GM11168 (cell line): Measurements from ENCODE around the gene UBIAD1.

Source experiments
- in situ Hi-C: fragments of 300-500 bp; cut with MboI; formaldehyde crosslinking; loops from one replicate; pipeline ENCODE4 v1.12.0; 2022; ENCODE audit warnings: low sequenced_read_pairs; ENCODE audit not compliant: unreplicated experiment

The UBIAD1 gene

DNA sequence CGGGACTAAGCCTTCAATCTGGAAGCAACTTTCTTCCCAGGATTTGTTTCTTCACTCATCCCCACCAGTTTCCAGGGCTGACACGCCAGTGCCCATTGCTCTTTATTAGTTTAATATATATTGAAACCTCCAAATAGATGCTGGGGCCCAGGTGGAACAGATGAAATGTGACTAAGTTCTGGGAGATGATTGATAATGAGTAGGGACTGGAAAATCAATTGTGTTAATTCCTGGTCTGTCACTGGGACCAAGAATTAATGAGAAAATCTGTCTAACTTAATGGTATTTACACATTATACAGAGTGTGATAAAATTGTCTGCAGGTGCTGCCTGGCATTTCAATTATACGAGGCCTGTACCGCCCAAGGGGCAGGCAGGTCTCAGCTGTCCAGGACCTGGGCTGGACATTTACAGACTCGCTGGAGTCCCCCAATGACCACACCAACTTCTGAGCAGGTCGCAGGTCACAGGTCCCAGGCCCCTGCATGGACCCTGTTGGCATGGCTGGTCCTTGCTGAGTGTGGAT is 35.8 kb downstream of the UBIAD1 start:
- in situ Hi-C loops = no loop called here

DNA sequence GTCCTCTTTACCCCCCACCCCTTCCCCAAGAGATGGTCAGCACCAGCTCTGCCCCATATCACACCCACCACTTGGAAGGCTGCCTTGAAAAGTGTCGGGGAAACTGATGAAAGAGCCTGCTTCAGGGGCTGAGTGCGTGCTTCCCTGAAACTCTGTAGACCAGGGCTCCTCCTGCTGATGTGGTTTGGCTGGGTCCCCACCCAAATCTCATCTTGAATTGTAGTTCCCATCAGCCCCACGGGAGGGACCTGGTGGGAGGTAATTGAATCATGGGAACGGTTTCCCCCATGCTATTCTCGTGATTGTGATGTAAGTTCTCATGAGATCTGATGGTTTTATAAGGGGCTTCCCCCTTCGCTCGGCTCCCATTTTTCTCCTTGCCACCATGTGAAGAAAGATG is 36.4 kb downstream of the UBIAD1 start:
- in situ Hi-C loops = no loop called here

DNA sequence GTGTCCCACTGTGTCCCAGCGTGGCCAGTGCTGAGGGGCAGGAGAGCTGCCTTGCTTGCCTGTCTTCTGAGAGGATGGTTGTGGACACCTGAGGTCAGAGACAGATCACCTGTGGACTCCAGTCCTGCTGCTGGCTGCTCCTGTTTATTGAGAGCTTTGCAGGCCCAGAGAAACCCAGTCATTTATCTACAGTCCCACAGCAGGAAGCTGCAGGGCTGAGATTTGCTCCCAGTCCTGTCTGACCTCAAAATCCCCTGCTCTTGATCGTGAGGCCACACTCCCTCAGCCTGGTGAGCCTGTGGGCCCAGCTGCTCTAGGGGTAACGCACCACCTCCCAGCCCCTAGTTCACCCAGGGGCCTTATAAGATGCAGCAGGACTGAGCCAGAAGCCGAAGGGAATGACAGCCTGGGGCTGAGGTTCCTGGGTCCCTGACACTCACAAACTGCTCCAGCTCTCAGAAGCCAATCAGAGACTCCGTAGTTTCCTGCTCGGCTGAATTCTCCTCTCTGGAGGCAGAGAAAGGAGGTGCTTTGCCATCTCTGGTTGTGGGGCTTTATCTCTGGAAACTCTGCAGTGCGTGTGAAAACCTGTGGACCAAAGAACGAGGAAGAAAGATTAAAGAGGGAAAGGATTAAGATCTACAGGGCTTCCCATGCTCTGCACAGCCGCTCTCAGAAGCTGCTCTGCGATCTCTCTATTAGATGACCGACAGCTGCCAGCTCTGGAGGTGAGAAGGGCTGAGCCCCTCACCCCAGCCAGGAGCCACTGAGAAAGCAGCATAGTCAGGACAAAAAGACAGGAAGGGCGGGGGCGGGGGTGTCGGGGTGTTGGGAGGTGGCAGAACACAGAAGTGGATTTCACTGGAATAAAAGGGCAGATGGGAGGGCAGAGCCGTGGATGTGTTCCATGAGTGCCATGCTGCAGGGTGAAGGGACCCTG is 39.1 kb downstream of the UBIAD1 start:
- in situ Hi-C loops = no loop called here

DNA sequence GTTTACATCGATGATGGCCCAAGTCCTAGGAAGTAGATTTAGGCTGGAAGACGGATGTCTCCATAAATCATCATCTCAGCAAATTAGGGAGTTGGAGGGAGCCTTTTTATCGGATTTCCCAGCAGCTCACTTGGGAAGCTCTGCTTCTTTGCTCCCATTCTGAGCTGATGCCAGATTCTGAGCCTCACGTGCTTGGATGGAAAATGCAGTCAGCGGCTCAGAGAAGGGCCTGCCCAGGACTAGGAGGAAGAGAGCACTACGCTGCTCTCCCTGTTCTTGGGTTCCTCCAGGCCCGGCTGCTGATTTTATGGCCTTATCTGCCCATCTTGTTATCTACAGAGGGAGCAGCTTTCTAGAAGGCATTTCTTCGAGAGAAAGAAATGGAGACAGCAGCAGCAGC is 42.0 kb downstream of the UBIAD1 start:
- in situ Hi-C loops = no loop called here

DNA sequence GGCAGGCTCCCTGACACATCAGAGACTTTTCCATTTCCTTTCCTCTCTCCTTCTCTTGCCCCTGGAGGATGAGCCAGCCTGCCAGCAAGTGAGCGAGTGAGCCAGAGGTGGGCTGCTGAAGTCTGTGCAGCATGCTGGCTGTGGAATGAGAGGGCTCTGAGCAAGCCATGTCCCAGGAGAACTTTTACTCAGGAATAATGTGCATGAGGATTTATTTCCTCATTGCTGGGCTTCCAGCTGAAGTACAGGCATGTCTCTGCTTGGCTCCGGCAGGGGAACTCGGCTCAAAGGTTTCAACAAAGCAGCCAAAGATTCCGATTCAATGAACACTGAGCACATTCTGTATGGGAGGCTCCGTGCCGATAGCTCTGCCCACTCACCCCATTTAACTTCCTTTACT is 43.7 kb downstream of the UBIAD1 start:
- in situ Hi-C loops = no loop called here

DNA sequence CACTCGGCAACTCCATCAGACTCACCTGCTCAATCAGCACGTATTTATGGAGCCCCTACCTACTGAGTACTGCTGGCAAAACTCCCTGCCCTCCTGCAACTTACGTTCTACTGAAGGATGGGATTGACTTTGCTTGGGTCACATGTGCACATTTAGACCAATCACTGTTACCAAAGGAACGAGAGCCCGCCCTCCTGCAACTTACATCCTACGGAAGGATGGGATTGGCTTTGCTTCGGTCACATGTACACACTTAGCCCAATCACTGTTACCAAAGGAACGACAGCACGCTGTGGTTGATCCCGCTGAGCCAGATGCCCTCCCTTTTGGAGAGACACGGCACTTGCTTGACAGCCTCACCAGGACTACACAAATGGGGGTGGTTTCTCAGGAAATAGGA is 46.0 kb downstream of the UBIAD1 start:
- in situ Hi-C loops = no loop called here

DNA sequence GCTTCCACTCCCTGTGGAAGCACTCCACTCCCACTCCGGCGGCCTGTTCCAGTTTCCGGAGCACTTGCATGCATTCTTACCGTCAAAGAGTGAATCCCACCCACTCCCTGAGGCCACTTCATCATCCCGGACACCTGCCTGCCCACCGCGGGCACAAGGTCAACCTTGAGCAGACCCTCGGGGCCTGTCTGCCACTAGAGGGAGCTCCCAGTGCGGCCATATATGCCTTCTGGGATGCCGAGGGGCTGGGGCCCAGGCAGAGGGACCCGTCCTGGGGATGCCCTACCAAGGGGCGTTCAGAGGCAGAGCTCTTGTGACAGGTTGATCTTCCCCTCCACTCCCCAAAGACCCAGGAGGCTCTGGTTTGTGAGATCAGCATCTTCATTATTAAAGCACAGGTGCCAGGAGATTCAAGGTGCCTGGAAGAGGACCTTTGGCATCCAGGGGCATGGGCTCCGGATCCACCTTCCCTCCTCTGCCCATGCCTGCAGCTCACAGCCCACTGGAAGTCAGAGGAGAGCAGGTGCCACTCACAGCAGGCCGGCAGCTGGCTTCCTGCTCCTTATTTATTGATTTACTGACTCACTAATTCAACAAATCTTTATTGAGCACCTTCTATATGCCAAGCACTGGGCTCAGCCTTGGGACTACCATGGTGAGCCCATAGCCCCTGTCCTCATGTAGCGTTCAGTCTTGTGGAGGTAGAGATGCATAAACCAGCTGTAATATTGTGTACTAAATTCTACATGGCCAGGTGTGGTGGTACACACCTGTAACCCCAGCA is 47.3 kb downstream of the UBIAD1 start:
- in situ Hi-C loops = no loop called here

DNA sequence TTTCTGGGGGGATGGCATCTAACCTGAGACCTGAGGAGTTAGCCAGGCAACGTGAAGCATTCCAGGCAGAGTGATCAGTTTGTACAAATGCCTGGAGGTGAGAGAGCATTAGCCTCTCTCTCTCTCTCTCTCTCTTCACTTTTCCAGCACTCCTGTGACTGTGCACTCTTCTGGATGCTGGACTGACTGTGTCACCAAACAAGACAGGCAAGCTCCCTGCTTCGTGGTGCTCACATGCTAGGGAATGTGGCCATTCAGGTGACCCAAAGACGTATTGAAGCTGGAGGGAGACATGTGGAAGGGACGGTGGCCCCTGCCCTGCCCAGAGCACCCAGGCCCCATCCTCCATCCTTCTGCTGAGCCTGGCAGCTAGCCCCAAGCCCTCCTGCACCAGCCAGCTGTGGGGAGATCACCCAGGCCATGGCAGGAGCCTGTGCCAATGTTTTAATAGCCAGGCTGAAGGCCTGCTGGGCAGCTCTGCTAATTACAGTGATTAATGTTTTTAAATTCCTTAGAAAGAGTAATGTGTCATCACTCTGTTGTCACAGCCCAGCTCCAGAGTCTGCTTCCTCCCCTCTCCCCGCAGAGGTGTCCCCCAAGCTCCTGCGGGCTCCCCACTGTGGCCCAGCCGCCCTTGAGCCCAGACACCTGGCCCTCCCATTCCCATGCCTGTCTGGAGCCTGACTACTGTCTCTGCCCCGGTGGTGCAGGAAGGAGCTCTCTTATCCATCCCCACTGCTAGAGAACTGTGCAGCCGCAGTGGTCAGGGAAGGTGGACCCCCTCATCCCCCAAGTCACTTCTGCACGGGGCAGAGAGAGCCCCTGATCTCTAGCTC is 48.9 kb downstream of the UBIAD1 start:
- in situ Hi-C loops = no loop called here

DNA sequence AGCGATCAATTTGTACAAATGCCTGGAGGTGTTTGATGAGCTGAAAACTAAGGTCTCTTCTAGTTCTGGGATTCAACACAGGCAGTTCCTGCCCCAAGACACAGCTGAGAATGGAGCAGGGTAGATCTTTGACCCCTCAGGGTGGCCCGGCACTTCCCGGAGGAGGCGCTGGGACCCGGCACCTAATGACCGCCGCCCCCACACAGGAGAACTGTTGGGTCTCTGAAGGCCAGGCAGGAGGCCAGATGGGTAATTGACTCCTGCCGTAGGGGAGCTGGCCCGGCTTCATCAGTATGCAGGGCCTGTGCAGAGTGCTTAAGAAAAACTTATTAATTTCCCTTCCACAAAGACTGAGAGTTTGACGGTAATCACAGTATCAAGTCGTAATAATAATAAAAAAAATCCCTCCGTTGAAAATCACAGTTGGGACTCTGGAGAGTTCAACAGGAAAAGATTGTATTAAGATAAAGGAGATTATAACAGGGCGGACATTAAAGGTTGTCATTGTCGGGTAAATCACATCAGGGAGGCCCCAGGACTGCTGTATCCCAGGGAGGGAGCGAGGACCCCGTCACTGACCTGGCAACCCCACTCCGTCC is 51.7 kb downstream of the UBIAD1 start:
- in situ Hi-C loops = no loop called here

DNA sequence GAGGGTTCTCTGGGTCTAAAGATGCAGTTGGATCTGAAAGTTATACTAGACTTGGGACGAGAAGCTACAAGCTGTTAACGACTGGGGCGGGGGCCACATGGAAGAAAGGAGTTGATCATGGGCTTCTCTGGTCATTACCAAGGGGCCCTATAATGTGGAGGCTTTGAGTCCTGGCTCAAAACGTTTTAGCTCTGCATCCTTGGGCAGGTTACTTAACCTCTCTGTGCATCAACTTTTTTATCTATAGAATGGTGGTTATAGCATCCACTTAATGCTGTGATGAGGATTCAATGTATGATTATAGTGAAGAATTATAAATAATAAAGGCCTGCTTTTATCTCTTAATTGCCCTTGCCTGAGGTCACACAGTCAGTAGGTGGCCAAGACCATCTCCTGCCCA is 53.1 kb downstream of the UBIAD1 start:
- in situ Hi-C loops = no loop called here

DNA sequence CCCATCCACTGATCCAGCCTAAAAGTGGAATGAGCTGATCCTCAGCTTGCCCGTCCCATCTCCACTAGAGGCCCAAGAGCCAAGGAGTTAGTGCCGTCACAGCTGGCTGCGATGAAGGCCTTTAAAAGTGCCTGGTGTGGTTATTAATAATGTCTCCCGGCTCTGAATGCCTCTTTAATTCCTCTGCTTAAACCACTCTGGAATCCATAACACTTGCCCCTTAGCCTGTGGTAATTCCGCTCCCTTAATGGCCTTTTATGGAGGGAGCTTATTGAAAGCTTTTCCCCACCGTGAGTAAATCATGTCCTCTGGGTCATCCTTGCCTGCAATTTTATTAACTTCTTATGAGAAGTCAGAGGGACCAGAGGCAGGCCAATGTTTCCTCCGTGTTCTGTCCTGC is 55.4 kb downstream of the UBIAD1 start:
- in situ Hi-C loops = no loop called here

DNA sequence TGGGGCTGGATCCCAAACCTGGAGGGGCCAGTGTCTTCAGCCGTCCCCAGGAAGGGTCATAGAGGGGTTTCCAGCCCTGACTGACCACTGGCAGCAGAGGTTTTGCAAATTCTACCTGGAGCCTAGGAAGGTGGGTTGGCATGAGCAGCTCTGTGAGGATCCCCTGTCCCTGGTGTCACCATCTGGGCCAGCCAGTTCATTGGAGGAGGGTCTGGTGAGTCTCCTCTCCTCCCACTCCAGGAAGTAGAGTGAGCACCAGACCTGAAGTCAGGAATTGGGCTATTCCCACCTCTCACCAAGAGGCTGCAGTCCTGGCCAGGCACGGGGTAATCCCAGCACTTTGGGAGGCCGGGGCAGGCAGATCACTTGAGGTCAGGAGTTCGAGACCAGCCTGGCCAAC is 57.4 kb downstream of the UBIAD1 start:
- in situ Hi-C loops = loop anchor here (10.0 kb wide), 2 partner anchors 314 to 384 kb away; no protein-coding TSS in a partner anchor

DNA sequence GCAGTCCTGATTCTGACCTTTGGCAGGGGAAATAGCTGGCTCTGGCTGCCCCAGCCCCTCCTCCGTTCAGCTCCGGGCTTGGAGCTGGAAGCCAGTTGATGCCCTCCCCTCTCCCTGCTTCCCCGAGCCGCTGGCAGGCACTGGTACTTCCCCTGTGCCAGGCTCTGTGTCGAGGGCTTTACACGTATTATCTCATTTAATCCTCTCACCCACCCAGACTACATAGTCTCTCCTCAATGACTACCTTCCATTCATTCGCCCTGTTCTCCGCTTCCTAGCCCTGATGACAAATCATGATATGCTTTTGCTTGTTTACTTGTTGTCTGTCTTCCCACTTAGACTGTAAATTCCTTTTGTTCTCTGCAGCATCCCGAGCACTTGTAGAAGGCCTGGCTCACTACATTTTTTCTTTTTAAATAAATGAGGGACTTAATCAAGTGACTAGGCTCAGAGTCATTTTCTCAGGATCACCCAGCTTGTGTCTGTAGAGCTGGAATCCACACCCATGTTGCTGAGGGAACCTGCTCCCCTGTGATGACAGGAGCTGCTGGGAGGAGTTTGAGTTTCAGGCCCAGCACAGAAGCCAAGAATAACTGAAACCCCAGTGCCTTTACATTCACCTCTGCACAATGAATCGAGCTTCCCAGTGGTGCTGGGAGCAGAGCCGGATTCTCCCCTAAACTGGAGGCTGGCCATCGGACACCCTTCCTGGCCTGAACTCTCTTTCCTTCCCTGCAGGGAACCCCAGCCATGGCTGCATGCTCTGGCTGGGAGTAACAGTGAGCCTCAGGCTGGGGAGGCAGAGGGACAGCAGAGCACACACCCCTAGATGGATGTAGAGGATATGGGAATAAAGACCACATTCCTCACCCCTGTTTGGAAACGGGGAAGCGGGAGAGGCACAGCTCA is 58.3 kb downstream of the UBIAD1 start:
- in situ Hi-C loops = loop anchor here (10.0 kb wide), 2 partner anchors 314 to 384 kb away; no protein-coding TSS in a partner anchor

DNA sequence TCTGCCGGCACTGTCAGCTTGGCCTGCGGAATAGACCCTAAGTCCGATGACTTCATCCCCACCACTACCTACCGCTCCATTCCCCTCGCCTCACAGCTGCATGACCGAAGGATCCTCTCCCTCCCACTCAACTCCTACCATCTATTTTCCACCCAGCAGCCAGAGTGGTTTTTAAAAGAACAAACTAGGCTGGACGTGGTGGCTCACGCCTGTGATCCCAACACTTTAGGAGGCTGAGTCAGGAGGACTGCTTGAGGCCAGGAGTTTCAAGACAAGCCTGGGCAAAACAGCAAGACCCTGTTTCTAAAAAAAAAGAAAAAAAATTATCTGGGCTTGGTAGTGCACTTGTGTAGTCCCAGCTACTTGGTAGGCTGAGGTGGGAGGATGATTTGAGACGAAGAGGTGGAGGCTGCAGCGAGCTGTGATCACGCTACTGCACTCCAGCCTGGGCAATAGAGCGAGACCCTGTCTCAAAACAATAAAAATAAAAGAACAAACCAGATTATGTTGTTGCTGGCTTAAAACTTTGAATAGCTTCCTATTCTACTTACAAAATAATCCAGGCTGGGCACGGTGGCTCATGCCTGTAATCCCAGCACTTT is 59.0 kb downstream of the UBIAD1 start:
- in situ Hi-C loops = loop anchor here (10.0 kb wide), 2 partner anchors 313 to 383 kb away; no protein-coding TSS in a partner anchor

DNA sequence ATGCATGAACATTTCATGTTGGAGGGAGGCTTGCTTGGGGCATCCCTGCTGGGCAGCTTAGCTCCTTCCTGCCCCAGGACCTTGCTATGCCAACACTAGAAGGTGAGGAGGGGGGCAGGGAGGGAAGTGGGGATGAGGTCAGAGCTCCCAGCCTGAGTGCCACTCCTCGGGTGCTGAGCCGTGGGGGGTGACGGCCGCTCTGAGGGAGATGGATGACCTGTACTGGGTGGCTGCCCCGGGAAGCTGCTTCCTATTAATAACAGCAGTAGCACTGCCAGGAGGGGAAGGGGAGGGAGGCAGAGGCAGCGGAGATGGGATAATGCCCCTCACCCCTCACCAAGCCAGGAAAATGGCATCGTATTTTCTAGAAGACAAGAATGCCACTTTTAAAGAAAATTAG is 60.6 kb downstream of the UBIAD1 start:
- in situ Hi-C loops = loop anchor here (10.0 kb wide), 2 partner anchors 311 to 381 kb away; no protein-coding TSS in a partner anchor

DNA sequence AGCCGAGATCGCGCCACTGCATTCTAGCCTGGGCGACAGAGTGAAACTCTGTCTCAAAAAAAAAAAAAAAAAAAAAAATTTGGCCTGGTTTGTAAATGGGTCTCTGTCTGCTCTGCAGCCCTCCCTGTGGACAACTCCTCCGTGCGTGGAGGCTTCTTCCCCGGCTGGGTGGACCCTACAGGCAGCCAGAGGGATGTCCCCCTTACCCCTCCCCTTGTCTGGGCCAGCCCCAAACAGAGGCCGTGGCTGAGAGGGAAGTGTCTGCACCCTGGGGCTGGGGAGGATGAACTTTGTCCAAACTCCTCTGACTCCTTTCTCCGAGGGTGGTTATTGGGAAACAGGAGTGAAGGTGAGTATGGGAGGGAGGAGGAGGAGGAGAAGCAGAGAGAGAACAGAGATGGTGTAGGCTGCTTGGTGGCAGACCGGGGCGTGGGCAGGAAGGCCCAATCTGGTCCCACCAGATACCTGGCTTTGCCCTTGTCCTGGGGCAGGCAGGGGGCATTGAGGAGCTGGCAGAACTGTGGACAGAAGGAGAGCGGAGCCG is 61.3 kb downstream of the UBIAD1 start:
- in situ Hi-C loops = loop anchor here (10.0 kb wide), 2 partner anchors 310 to 380 kb away; no protein-coding TSS in a partner anchor

DNA sequence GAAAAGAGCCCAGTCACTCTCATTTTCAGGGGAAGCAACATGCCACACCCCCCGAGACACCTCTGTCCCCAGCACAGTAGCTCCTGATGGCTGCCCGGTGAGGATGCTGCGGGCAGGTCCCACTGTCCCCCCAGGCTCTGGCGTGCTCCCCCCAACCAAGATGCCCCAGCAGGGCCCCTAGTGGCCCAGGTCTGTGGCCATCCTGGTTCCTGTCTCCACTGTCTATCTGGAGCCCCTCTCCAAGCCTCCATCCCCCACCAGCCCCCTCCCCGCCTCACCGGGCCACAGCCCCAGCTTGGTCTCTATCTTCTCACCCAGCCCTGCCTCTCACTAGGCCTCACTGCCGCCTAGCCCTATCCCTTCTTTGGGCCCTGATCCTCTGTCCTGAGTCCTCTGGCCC is 61.8 kb downstream of the UBIAD1 start:
- in situ Hi-C loops = loop anchor here (10.0 kb wide), 2 partner anchors 310 to 380 kb away; no protein-coding TSS in a partner anchor
